Inferior parietal cortex (tissue), 1 donor: ENCODE results near the gene KIF17.

Experiments used
- DNase-seq: peaks from one replicate; pipeline ENCODE4 v3.0.0-alpha.2; 2016; ENCODE audit errors: extremely low spot score

Gene KIF17

GRCh38 chr1:20711285-20712214, 6.3 kb downstream of the KIF17 start:
- DNase-seq, result no peak

GRCh38 chr1:20710469-20711284, 7.1 kb downstream of the KIF17 start:
- DNase-seq, result no peak

- no peak for DNase-seq
These were observed 7.9 kb downstream of the KIF17 start for GRCh38 chr1:20709868-20710267.

- no peak for DNase-seq
These were observed 8.9 kb downstream of the KIF17 start for GRCh38 chr1:20708891-20709290.

GRCh38 chr1:20708057-20708456, 9.8 kb downstream of the KIF17 start:
- DNase-seq, result no peak

- no peak for DNase-seq
These were observed 11.0 kb downstream of the KIF17 start for GRCh38 chr1:20706841-20707240.

GRCh38 chr1:20705203-20705755, 12.5 kb downstream of the KIF17 start:
- DNase-seq, result peak; percentile 17

- no peak for DNase-seq
These were observed 13.2 kb downstream of the KIF17 start for GRCh38 chr1:20704390-20705202.

GRCh38 chr1:20703124-20703756, 14.6 kb downstream of the KIF17 start:
- no peak for DNase-seq

- no peak for DNase-seq
These were observed 15.4 kb downstream of the KIF17 start for GRCh38 chr1:20702416-20702815.

GRCh38 chr1:20701847-20702246, 16.0 kb downstream of the KIF17 start:
- no peak for DNase-seq

- DNase-seq, result no peak
These were observed 16.4 kb downstream of the KIF17 start for GRCh38 chr1:20701446-20701845.

GRCh38 chr1:20700636-20701215, 17.1 kb downstream of the KIF17 start:
- DNase-seq, result no peak

GRCh38 chr1:20699558-20699957, 18.2 kb downstream of the KIF17 start:
- DNase-seq, result no peak

- no peak for DNase-seq
These were observed 19.5 kb downstream of the KIF17 start for GRCh38 chr1:20698195-20698910.

GRCh38 chr1:20697563-20697962, 20.2 kb downstream of the KIF17 start:
- no peak for DNase-seq

GRCh38 chr1:20696397-20697333, 21.1 kb downstream of the KIF17 start:
- DNase-seq, result peak; percentile 83

- no peak for DNase-seq
These were observed 22.3 kb downstream of the KIF17 start for GRCh38 chr1:20695515-20695914.

- no peak for DNase-seq
These were observed 24.2 kb downstream of the KIF17 start for GRCh38 chr1:20693623-20694022.
